HG03025 (cell line): ENCODE results near the gene OR52N1.

Experiments used
- ATAC-seq: cut with Tn5 transposase; IDR thresholded peaks from one replicate; pipeline ENCODE4 v1.9.1; 2021; ENCODE audit warnings: mild to moderate bottlenecking, moderate library complexity; ENCODE audit not compliant: unreplicated experiment, low FRiP score

OR52N1 gene

GRCh38 chr11:5791165-5791564 is at the start of gene OR52N1:
TSS of gene OR52N1 (minus strand) at chr11:5791265. CDS start at chr11:5788816, 2,449 bp downstream.
- no peak for ATAC-seq

- ATAC-seq, result no peak
These were observed 46.6 kb upstream of the OR52N1 start for GRCh38 chr11:5837695-5838094.

- no peak for ATAC-seq
These were observed 42.4 kb upstream of the OR52N1 start for GRCh38 chr11:5833446-5833845.

- no peak for ATAC-seq
These were observed 40.2 kb upstream of the OR52N1 start for GRCh38 chr11:5831196-5831829.

- no peak for ATAC-seq
These were observed 27.3 kb upstream of the OR52N1 start for GRCh38 chr11:5818245-5818886.

GRCh38 chr11:5815534-5815933 is 24.5 kb upstream of the OR52N1 start:
- ATAC-seq, result no peak

GRCh38 chr11:5809905-5810795 is 19.1 kb upstream of the OR52N1 start:
- no peak for ATAC-seq

- ATAC-seq, result no peak
These were observed 18.1 kb upstream of the OR52N1 start for GRCh38 chr11:5809122-5809519.

- peak; percentile 91 for ATAC-seq
These were observed 17.5 kb upstream of the OR52N1 start, which contains the start of gene OR52N2 for GRCh38 chr11:5808500-5809121. TSS of gene OR52N2 (plus strand) at chr11:5808924. CDS start at chr11:5820336, 11,412 bp downstream.

GRCh38 chr11:5807580-5807979 is 16.5 kb upstream of the OR52N1 start:
- ATAC-seq, result no peak

- no peak for ATAC-seq
These were observed 12.9 kb upstream of the OR52N1 start for GRCh38 chr11:5803982-5804381.

GRCh38 chr11:5796541-5796940 is 5.5 kb upstream of the OR52N1 start:
- ATAC-seq, result no peak

- no peak for ATAC-seq
These were observed 7.8 kb downstream of the OR52N1 start, which contains the start of gene OR52N5 for GRCh38 chr11:5783255-5783654. TSS of gene OR52N5 (minus strand) at chr11:5783355. CDS start at chr11:5778634, 4,721 bp downstream.

- ATAC-seq, result no peak
These were observed 24.0 kb downstream of the OR52N1 start for GRCh38 chr11:5767056-5767455.

GRCh38 chr11:5753943-5754342 is 37.1 kb downstream of the OR52N1 start, which contains the start of gene OR52N4:
TSS of gene OR52N4 (plus strand) at chr11:5754243. CDS start at chr11:5754741, 498 bp downstream.
- ATAC-seq, result no peak

GRCh38 chr11:5749836-5750235 is 41.2 kb downstream of the OR52N1 start:
- no peak for ATAC-seq

GRCh38 chr11:5746614-5747013 is 44.5 kb downstream of the OR52N1 start:
- ATAC-seq, result no peak

GRCh38 chr11:5738431-5738830 is 52.6 kb downstream of the OR52N1 start:
- no peak for ATAC-seq

GRCh38 chr11:5737670-5738392 is 53.2 kb downstream of the OR52N1 start:
- ATAC-seq, result no peak

GRCh38 chr11:5737091-5737490 is 54.0 kb downstream of the OR52N1 start:
- ATAC-seq, result no peak
